ENCODE results near the gene AHNAK2.

- TF ChIP-seq EZH2 (IDR thresholded peaks at IDR 0.05; ENCODE audit: borderline replicate concordance, low read length) (no peak), CTCF (conservative IDR thresholded peaks at IDR 0.05 in 1 of 2, IDR thresholded peaks at IDR 0.05 in 1 of 2; ENCODE audit: extremely low read depth in 1 of 2, insufficient read depth in 1 of 2, low read depth in 1 of 2, low read length in 2 of 2) (peak; percentile 46 to 72)
Observed at GRCh38 chr14:104932676-104933631, 45.2 kb downstream of the AHNAK2 start.
